ENCODE data around the gene CREB1. TPM values are rescaled to one million over a fixed set of nuclear protein-coding genes. Genes with fewer than 3 reads are reported as not detected.

Gene CREB1
- total RNA-seq, 1 experiment from 2014 or later = 43.5 TPM

DNA sequence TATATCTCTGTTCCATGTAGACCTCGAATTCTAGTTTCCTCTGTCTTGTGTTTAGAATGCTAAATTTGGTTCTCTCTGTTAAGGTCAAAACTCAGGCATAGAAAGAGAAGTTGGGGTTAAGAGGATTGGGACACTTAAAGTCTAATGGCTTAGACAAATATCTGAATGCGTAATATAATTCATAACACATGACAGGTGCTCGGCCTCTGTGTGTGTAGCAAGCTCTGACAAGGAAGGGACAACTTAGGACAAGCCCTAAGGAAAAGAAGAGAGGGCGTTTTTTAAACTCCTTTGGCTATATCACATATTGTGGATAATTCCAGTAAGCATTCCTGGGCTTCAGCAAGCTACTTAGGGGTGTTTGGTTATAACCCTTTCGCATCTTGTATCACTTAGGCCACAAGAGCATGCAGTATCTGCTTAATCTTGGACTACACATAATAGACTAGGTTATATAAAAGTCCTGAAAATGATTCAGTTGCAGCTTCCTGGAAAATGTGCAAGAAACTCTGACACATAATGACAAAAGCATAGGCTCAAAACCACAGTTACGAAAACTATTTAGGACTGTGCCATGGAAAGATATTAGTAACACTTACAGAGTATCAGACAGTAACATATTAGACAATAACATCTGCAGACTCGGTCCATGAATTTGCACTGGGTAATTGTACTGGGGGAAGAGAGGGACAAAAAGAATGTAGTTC lies 16.1 kb upstream of the CREB1 start:
- Histone ChIP-seq H2AFZ (ENCODE audit: low read length) (peak overlapping the region; percentile 20; the same call in 1 of the 2 replicates), H3K9me3 (ENCODE audit: low read length) (no peaks in the 10 kb centered on the region), H3K4me3 (ENCODE audit: low read length) (peak overlapping the region; percentile 29; the same call in 1 of the 2 replicates), H4K20me1 (ENCODE audit: low read length) (no peaks in the 10 kb centered on the region), H3K36me3 (ENCODE audit: low read depth, low read length) (no peaks in the 10 kb centered on the region), H3K9me2 (replicated peaks; ENCODE audit: low read length) (no peaks in the 10 kb centered on the region), H3K79me2 (ENCODE audit: low read length) (no peaks in the 10 kb centered on the region), H3K9ac (ENCODE audit: low read length) (peak overlapping the region; percentile 57), H3K27me3 (ENCODE audit: low read length) (no peaks in the 10 kb centered on the region), H3K4me2 (ENCODE audit: low read length) (peak overlapping the region; percentile 78), H3F3A (ENCODE audit: low read length, unreplicated experiment) (peaks cover 7% of the 10 kb centered on the region), H3K27ac (ENCODE audit: low read length) (peak overlapping the region; percentile 85), H3K4me1 (ENCODE audit: insufficient read depth, low read length) (peaks cover 36% of the 10 kb centered on the region)
- CTCF ChIA-PET = no interaction called here
- POLR2A ChIA-PET (ENCODE audit: unreplicated experiment) = interaction anchor here (0.6 to 0.9 kb wide), 3 partner anchors 16 to 292 kb away, joined by 3 to 9 read pairs (median 3); no protein-coding TSS in a partner anchor
- TF ChIP-seq EZH2 (IDR thresholded peaks at IDR 0.05; ENCODE audit: low read length, unreplicated experiment) = no peak
- TF ChIP-seq EZH2phosphoT487 (IDR thresholded peaks at IDR 0.05; ENCODE audit: borderline replicate concordance, low read length) = no peak
- TF ChIP-seq CTCF (conservative IDR thresholded peaks at IDR 0.05; ENCODE audit: low read depth, low read length) = no peak
- ATAC-seq (peak; percentile 93), DNase-seq (peak; percentile 93)
- intact Hi-C loops (cut with micrococcal nuclease) = loop anchor here (1.0 to 5.0 kb wide), 4 partner anchors 7 to 896 kb away; partner anchors contain the start of gene CREB1
- BruUV-seq (replicated peaks) = no TSS peak

DNA sequence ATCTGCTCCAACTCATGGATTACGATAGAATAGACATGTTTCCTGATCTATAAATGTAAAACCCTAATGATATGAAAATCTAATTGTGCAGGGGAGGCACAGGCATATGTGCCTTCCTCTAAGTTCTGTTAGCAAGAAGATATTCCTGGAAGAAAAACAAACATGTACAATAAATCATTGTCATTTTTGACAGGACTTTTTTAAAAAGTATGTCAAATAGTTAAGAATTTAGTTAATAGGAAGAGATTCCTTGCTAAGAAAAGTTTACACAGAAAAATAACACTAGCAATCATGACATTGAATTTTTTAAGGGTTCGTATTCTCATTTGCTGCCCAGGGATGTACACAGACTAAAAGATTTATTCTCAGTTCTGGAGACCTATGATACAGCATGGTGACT lies 15.3 kb upstream of the CREB1 start:
- peaks cover 7% of the 10 kb centered on the region for H3F3A ChIP-seq (ENCODE audit: low read length, unreplicated experiment)
- ChIA-PET POLR2A (ENCODE audit: unreplicated experiment) (interaction anchor here (0.9 kb wide), 1 partner anchor 15 kb away, joined by 3 read pairs; no protein-coding TSS in a partner anchor), CTCF (no interaction called here)
- peak overlapping the region; percentile 57 for H3K9ac ChIP-seq (ENCODE audit: low read length)
- peak overlapping the region; percentile 29 for H3K4me3 ChIP-seq (ENCODE audit: low read length)
- H3K4me1 ChIP-seq (ENCODE audit: insufficient read depth, low read length) = peaks cover 36% of the 10 kb centered on the region
- H3K27ac ChIP-seq (ENCODE audit: low read length) = peak overlapping the region; percentile 85
- intact Hi-C loops (cut with micrococcal nuclease) = loop anchor here (1.0 to 5.0 kb wide), 4 partner anchors 8 to 897 kb away; partner anchors contain the start of gene CREB1
- H3K9me2 ChIP-seq (replicated peaks; ENCODE audit: low read length) = no peaks in the 10 kb centered on the region
- DNase-seq (peak; percentile 19), ATAC-seq (no peak)
- H3K27me3 ChIP-seq (ENCODE audit: low read length) = no peaks in the 10 kb centered on the region
- peak overlapping the region; percentile 20; the same call in 1 of the 2 replicates for H2AFZ ChIP-seq (ENCODE audit: low read length)
- peak overlapping the region; percentile 78 for H3K4me2 ChIP-seq (ENCODE audit: low read length)
- no peaks in the 10 kb centered on the region for H3K79me2 ChIP-seq (ENCODE audit: low read length)
- no peaks in the 10 kb centered on the region for H4K20me1 ChIP-seq (ENCODE audit: low read length)
- TF ChIP-seq CTCF (conservative IDR thresholded peaks at IDR 0.05; ENCODE audit: low read depth, low read length) = no peak
- TF ChIP-seq EZH2phosphoT487 (IDR thresholded peaks at IDR 0.05; ENCODE audit: borderline replicate concordance, low read length) = no peak
- TF ChIP-seq EZH2 (IDR thresholded peaks at IDR 0.05; ENCODE audit: low read length, unreplicated experiment) = no peak
- H3K9me3 ChIP-seq (ENCODE audit: low read length) = no peaks in the 10 kb centered on the region
- no peaks in the 10 kb centered on the region for H3K36me3 ChIP-seq (ENCODE audit: low read depth, low read length)
- TSS peak; percentile 96 for BruUV-seq (replicated peaks)

- H3K4me3 ChIP-seq (ENCODE audit: low read length) = no peak overlapping the region
- H3K9me2 ChIP-seq (replicated peaks; ENCODE audit: low read length) = no peaks in the 10 kb centered on the region
- H4K20me1 ChIP-seq (ENCODE audit: low read length) = no peaks in the 10 kb centered on the region
- POLR2A ChIA-PET (ENCODE audit: unreplicated experiment) = no interaction called here
- peaks cover 7% of the 10 kb centered on the region for H3F3A ChIP-seq (ENCODE audit: low read length, unreplicated experiment)
- H3K4me1 ChIP-seq (ENCODE audit: insufficient read depth, low read length) = peaks cover 36% of the 10 kb centered on the region
- no peaks in the 10 kb centered on the region for H3K9me3 ChIP-seq (ENCODE audit: low read length)
- intact Hi-C loops (cut with micrococcal nuclease) = loop anchor here (2.0 kb wide), 1 partner anchor 13 kb away; the partner anchor contains the start of gene CREB1
- CTCF ChIA-PET = no interaction called here
- ATAC-seq = no peak
- DNase-seq = no peak
- TF ChIP-seq EZH2 (IDR thresholded peaks at IDR 0.05; ENCODE audit: low read length, unreplicated experiment) = no peak
- no peak for TF ChIP-seq EZH2phosphoT487 (IDR thresholded peaks at IDR 0.05; ENCODE audit: borderline replicate concordance, low read length)
- no peak for TF ChIP-seq CTCF (conservative IDR thresholded peaks at IDR 0.05; ENCODE audit: low read depth, low read length)
- H3K36me3 ChIP-seq (ENCODE audit: low read depth, low read length) = no peaks in the 10 kb centered on the region
- H3K79me2 ChIP-seq (ENCODE audit: low read length) = no peaks in the 10 kb centered on the region
- no peak overlapping the region for H3K27ac ChIP-seq (ENCODE audit: low read length)
- no peak overlapping the region for H3K4me2 ChIP-seq (ENCODE audit: low read length)
- no TSS peak for BruUV-seq (replicated peaks)
- H2AFZ ChIP-seq (ENCODE audit: low read length) = no peak overlapping the region
- H3K27me3 ChIP-seq (ENCODE audit: low read length) = no peaks in the 10 kb centered on the region
- H3K9ac ChIP-seq (ENCODE audit: low read length) = no peak overlapping the region
Measured at GRCh38 chr2:207515671-207516070, 14.1 kb upstream of the CREB1 start.

All from PC-3 (cell line).